ENCODE results near the gene PDCD6IP.

DNA sequence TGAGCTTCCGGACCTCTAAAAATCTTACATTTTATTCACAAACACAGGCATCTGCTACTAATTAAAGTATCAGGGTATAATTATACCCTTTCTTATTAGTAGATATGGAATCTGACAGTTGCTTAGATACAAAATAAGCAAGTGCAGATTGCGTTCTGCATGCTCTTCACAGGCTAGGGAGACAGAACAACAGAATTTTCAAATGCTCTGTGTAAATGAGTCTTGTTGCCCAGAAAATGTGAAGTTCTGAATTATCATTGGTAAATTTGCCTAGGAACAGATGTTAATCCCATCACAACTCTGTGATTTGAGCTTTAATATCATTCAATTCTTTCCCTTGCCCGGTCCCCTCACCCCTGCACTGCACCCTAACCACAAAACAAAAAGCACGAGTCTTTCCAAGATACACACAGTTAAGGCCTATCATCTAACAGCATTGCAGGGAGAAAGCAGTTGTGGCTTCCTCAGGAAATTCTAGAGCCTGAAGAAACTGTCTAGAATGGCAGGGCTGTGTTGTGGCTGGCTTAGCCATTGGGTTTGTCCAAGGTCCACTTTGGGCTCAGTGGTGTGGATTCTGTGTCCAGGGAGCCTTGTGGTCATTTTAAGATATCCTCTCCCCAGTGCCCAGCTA, 119.8 kb downstream of the PDCD6IP start:
- TF ChIP-seq, protein P1, sequence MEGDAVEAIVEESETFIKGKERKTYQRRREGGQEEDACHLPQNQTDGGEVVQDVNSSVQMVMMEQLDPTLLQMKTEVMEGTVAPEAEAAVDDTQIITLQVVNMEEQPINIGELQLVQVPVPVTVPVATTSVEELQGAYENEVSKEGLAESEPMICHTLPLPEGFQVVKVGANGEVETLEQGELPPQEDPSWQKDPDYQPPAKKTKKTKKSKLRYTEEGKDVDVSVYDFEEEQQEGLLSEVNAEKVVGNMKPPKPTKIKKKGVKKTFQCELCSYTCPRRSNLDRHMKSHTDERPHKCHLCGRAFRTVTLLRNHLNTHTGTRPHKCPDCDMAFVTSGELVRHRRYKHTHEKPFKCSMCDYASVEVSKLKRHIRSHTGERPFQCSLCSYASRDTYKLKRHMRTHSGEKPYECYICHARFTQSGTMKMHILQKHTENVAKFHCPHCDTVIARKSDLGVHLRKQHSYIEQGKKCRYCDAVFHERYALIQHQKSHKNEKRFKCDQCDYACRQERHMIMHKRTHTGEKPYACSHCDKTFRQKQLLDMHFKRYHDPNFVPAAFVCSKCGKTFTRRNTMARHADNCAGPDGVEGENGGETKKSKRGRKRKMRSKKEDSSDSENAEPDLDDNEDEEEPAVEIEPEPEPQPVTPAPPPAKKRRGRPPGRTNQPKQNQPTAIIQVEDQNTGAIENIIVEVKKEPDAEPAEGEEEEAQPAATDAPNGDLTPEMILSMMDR (IDR thresholded peaks at IDR 0.05) = no peak
- TF ChIP-seq POLR2AphosphoS5 (IDR thresholded peaks at IDR 0.05; ENCODE audit: low read depth, low read length) = no peak
